Activated CD4-positive, alpha-beta T cell treated with anti-CD3 and anti-CD28 coated beads, Interleukin-2, amount 10 ng/mL, durations not matched to agents 7 days and 5 days (primary cell): Measurements from ENCODE around the gene DYNC1H1. TPM values are rescaled to one million over a fixed set of nuclear protein-coding genes. Genes with fewer than 3 reads are reported as not detected.
"Not testable (repeated sequence)": the region's sequence is repeated elsewhere in the genome, so short reads cannot be mapped to it uniquely, and the experiment has no call there.

ENCODE experiments used
- CTCF ChIA-PET: fragments of 350-600 bp; sonication (Branson Sonifier 250); formaldehyde crosslinking; loops from one replicate; lab custom pipeline; 2021; ENCODE audit warnings: antibody characterized with exemption; lab: Charles Lee
- POLR2A ChIA-PET: fragments of 350-600 bp; sonication (Branson Sonifier 250); formaldehyde crosslinking; loops from one replicate; lab custom pipeline; 2021; ENCODE audit warnings: antibody characterized with exemption; lab: Charles Lee
- DNase-seq: peaks from one replicate; pipeline ENCODE4 v3.0.0-alpha.2; 2020
- H3K27ac Mint-ChIP-seq: one replicate; pipeline ENCODE4 v1.8.0; 2021; ENCODE audit warnings: mild to moderate bottlenecking, moderate library complexity, mixed read lengths
- H3K27me3 Mint-ChIP-seq: one replicate; pipeline ENCODE4 v1.8.0; 2021; ENCODE audit warnings: mixed read lengths
- H3K36me3 Mint-ChIP-seq: one replicate; pipeline ENCODE4 v1.8.0; 2021; ENCODE audit warnings: low read depth, mixed read lengths
- H3K4me1 Mint-ChIP-seq: one replicate; pipeline ENCODE4 v1.8.0; 2021; ENCODE audit warnings: mixed read lengths
- H3K4me3 Mint-ChIP-seq: one replicate; pipeline ENCODE4 v1.8.0; 2021; ENCODE audit warnings: mild to moderate bottlenecking, moderate library complexity, mixed read lengths
- H3K9me3 Mint-ChIP-seq: one replicate; pipeline ENCODE4 v1.8.0; 2021; ENCODE audit warnings: mixed read lengths
- total RNA-seq, 2 experiments: library from RNA; stranded (reverse); gene quantifications; one replicate each; pipeline ENCODE4 v1.2.3, GENCODE V29; 2021

DYNC1H1 gene
- total RNA-seq, 2 experiments from 2014 or later = 262 to 264 TPM

DNA sequence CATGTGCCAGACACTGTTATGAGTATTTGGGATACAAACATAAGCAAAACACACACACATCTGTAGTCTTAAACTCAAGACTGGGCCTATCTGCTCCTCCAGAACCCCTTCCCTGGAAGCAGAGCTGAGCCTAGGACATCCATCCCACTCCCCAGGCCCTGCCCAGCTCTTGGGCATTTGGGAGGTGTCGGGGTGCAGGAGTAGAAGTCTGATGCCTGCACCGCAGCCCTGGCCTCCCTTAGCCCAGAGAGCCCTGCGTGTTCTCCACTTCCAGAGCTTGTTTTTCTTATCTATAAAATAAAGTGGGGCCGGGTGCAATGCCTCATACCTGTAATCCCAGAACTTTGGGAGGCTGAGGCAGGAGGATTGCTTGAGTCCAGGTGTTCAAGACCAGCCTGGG lies 110.8 kb downstream of the DYNC1H1 start:
- Mint-ChIP-seq H3K36me3 (peaks cover 28% of the 10 kb centered on the region), H3K27me3 (no peaks in the 10 kb centered on the region), H3K4me1 (no peaks in the 10 kb centered on the region), H3K27ac (no peak overlapping the region), H3K9me3 (no peaks in the 10 kb centered on the region), H3K4me3 (no peak overlapping the region)
- CTCF ChIA-PET = interaction anchor here (1.2 to 1.5 kb wide), 2 partner anchors 10 to 23 kb away, joined by 3 to 4 read pairs; no protein-coding TSS in a partner anchor
- no peak for DNase-seq
- POLR2A ChIA-PET = no interaction called here

GRCh38 chr14:102077382-102077709 lies 113.0 kb downstream of the DYNC1H1 start:
- Mint-ChIP-seq H3K36me3 (peaks cover 50% of the 10 kb centered on the region), H3K4me1 (peaks cover 17% of the 10 kb centered on the region), H3K4me3 (no peak overlapping the region), H3K9me3 (no peaks in the 10 kb centered on the region), H3K27me3 (no peaks in the 10 kb centered on the region), H3K27ac (no peak overlapping the region)
- POLR2A ChIA-PET = interaction anchor here (0.5 kb wide), 1 partner anchor 20 kb away, joined by 4 read pairs; no protein-coding TSS in a partner anchor
- CTCF ChIA-PET = interaction anchor here (0.6 to 1.2 kb wide), 2 partner anchors 27 to 66 kb away, joined by 3 to 4 read pairs; no protein-coding TSS in a partner anchor
- no peak for DNase-seq

DNA sequence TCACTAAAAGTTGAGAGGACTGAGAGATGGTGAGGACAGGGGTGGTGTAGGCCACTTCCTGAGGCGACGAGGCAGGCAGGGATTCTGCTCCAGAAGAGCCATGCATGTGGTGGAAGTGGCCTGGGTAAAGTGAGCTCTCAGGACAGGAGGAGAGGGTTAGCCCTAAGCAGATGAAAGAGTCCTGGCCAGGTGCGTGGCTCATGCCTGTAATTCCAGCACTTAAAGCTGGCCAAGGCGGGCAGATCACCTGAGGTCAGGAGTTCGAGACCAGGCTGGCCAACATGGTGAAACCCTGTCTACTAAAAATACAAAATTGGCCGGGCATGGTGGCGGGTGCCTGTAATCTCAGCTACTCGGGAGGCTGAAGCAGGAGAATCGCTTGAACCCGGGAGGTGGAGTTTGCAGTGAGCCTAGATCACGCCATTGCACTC lies 114.0 kb downstream of the DYNC1H1 start:
- POLR2A ChIA-PET = interaction anchor here (0.7 kb wide), 1 partner anchor 12 kb away, joined by 3 read pairs; no protein-coding TSS in a partner anchor
- CTCF ChIA-PET = interaction anchor here (0.6 to 1.2 kb wide), 6 partner anchors 16 to 520 kb away, joined by 3 to 5 read pairs (median 3); no protein-coding TSS in a partner anchor
- Mint-ChIP-seq H3K27ac (peak overlapping the region; percentile 68), H3K36me3 (peaks cover 60% of the 10 kb centered on the region), H3K4me1 (peaks cover 26% of the 10 kb centered on the region)
- H3K9me3 Mint-ChIP-seq, H3K4me3 Mint-ChIP-seq, DNase-seq, H3K27me3 Mint-ChIP-seq: not testable (repeated sequence)

- Mint-ChIP-seq H3K27ac (no peak overlapping the region), H3K4me1 (peaks cover 33% of the 10 kb centered on the region), H3K36me3 (peaks cover 67% of the 10 kb centered on the region), H3K4me3 (no peak overlapping the region), H3K9me3 (no peaks in the 10 kb centered on the region), H3K27me3 (no peaks in the 10 kb centered on the region)
- ChIA-PET CTCF (interaction anchor here (0.6 to 1.2 kb wide), 7 partner anchors 17 to 519 kb away, joined by 3 to 5 read pairs (median 3); no protein-coding TSS in a partner anchor), POLR2A (interaction anchor here (0.7 kb wide), 1 partner anchor 13 kb away, joined by 3 read pairs; no protein-coding TSS in a partner anchor)
- DNase-seq = no peak
Observed at GRCh38 chr14:102078831-102079699, 114.7 kb downstream of the DYNC1H1 start.

DNA sequence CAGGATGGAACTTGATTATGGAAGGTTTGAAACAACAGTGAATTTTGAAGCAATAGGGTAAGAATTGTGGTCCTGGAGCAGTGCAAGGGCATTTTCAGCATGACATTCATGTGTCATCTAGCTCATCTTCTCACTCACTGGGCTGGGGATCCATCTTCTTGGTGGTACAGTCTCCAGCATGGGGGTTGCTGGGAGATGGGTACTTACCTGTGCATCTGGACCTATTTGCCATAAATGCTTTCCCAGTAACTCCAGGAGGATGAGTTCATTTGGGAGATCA lies 115.3 kb downstream of the DYNC1H1 start:
- POLR2A ChIA-PET = no interaction called here
- peaks cover 39% of the 10 kb centered on the region for H3K4me1 Mint-ChIP-seq

GRCh38 chr14:102080183-102081080 lies 116.1 kb downstream of the DYNC1H1 start:
- POLR2A ChIA-PET = no interaction called here
- CTCF ChIA-PET = interaction anchor here (1.0 kb wide), 1 partner anchor 8 kb away, joined by 3 read pairs; no protein-coding TSS in a partner anchor
- H3K4me3 Mint-ChIP-seq = no peak overlapping the region
- no peak for DNase-seq
- no peak overlapping the region for H3K27ac Mint-ChIP-seq
- H3K4me1 Mint-ChIP-seq = peaks cover 47% of the 10 kb centered on the region
- H3K9me3 Mint-ChIP-seq = no peaks in the 10 kb centered on the region
- no peaks in the 10 kb centered on the region for H3K27me3 Mint-ChIP-seq
- peaks cover 78% of the 10 kb centered on the region for H3K36me3 Mint-ChIP-seq

More for the DNA sequence above, 115.3 kb downstream of the DYNC1H1 start:
- no peaks in the 10 kb centered on the region for H3K9me3 Mint-ChIP-seq
- peaks cover 70% of the 10 kb centered on the region for H3K36me3 Mint-ChIP-seq
- no peak overlapping the region for H3K27ac Mint-ChIP-seq
- no peak overlapping the region for H3K4me3 Mint-ChIP-seq
- no peaks in the 10 kb centered on the region for H3K27me3 Mint-ChIP-seq
- no peak for DNase-seq
- CTCF ChIA-PET = interaction anchor here (0.6 to 1.2 kb wide), 2 partner anchors 17 to 317 kb away, joined by 3 read pairs; no protein-coding TSS in a partner anchor

- ChIA-PET CTCF (interaction anchor here (1.0 kb wide), 1 partner anchor 9 kb away, joined by 3 read pairs; no protein-coding TSS in a partner anchor), POLR2A (no interaction called here)
- peaks cover 87% of the 10 kb centered on the region for H3K36me3 Mint-ChIP-seq
- H3K27me3 Mint-ChIP-seq = no peaks in the 10 kb centered on the region
- H3K4me3 Mint-ChIP-seq = no peak overlapping the region
- H3K27ac Mint-ChIP-seq = no peak overlapping the region
- peaks cover 53% of the 10 kb centered on the region for H3K4me1 Mint-ChIP-seq
- H3K9me3 Mint-ChIP-seq = no peaks in the 10 kb centered on the region
- no peak for DNase-seq
Observed at GRCh38 chr14:102081231-102082080, 117.1 kb downstream of the DYNC1H1 start.

DNA sequence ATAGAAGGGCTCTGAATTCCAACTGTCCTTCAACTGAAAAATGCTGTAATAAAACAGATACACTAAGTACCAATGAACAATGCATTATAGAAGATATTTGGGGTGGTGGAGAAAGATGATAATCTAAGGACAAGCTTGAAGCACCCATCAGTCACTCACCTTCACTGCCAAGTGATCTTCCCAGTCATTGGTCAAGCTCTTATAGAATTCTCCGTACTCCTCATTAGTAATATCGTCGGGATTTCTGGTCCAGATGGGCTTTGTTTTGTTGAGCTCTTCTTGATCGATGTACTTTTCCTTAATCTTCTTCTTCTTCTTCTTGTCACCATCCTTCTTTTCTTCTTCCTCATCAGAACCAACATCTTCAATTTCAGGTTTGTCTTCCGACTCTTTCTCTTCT lies 120.1 kb downstream of the DYNC1H1 start:
- H3K27me3 Mint-ChIP-seq, POLR2A ChIA-PET, H3K9me3 Mint-ChIP-seq, DNase-seq: not testable (repeated sequence)
- peaks cover 68% of the 10 kb centered on the region for H3K36me3 Mint-ChIP-seq
- CTCF ChIA-PET = interaction anchor here (0.6 to 1.4 kb wide), 4 partner anchors 9 to 688 kb away, joined by 3 to 4 read pairs (median 4); no protein-coding TSS in a partner anchor
- peak overlapping the region; percentile 97 for H3K4me3 Mint-ChIP-seq
- peaks cover 69% of the 10 kb centered on the region for H3K4me1 Mint-ChIP-seq
- H3K27ac Mint-ChIP-seq = peak overlapping the region; percentile 91

DNA sequence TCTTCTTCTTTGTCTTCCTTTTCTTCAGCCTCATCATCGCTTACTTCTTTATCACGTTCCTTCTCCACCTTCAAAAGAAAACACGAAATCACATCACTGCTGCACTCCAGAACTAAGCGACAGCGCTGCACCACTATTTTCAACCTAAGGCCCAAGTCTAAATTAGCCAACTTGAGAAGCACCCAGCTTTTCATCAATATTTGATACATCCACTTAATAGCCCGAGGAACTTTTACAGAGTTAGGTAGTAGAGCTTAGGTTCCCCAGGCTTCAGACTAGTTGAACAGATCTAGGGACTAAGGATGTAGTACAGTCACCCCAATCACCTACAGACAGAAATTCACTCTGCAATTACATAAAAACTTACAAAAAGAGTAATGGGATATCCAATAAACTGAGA lies 120.6 kb downstream of the DYNC1H1 start:
- Mint-ChIP-seq H3K4me1 (peaks cover 72% of the 10 kb centered on the region), H3K27me3 (no peaks in the 10 kb centered on the region), H3K9me3 (no peaks in the 10 kb centered on the region), H3K36me3 (peaks cover 64% of the 10 kb centered on the region), H3K4me3 (peak overlapping the region; percentile 97), H3K27ac (peak overlapping the region; percentile 91)
- DNase-seq = no peak
- CTCF ChIA-PET = interaction anchor here (0.6 to 1.3 kb wide), 4 partner anchors 10 to 687 kb away, joined by 3 to 4 read pairs (median 4); no protein-coding TSS in a partner anchor
- POLR2A ChIA-PET = no interaction called here

DNA sequence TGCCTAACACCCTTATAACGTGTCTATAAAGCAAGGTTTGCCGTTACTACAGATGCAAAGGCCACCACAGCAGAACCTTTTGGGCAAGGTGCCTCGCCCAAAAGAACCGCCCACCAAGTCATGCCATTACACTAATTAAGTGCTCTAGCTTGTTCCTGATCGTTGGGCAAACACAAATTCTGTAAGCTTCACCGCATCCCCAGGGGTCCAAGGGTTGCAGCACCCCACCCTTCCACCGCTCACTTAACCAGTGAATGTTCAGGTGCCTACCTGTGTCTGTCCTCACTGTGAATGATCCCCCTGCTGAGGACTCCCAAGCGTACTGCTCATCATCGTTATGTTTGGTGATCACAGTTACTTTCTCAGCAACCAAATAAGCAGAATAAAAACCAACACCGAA lies 121.1 kb downstream of the DYNC1H1 start:
- CTCF ChIA-PET = interaction anchor here (0.6 to 1.3 kb wide), 2 partner anchors 10 to 163 kb away, joined by 3 to 4 read pairs; no protein-coding TSS in a partner anchor
- H3K27ac Mint-ChIP-seq = peak overlapping the region; percentile 91
- POLR2A ChIA-PET = no interaction called here
- H3K4me1 Mint-ChIP-seq = peaks cover 75% of the 10 kb centered on the region
- H3K36me3 Mint-ChIP-seq = peaks cover 59% of the 10 kb centered on the region
- H3K27me3 Mint-ChIP-seq = no peaks in the 10 kb centered on the region
- H3K4me3 Mint-ChIP-seq = peak overlapping the region; percentile 97
- no peak for DNase-seq
- no peaks in the 10 kb centered on the region for H3K9me3 Mint-ChIP-seq

GRCh38 chr14:102085948-102086708 lies 121.8 kb downstream of the DYNC1H1 start:
- Mint-ChIP-seq H3K27ac (peak overlapping the region; percentile 91), H3K4me1 (peaks cover 70% of the 10 kb centered on the region), H3K9me3 (no peaks in the 10 kb centered on the region), H3K36me3 (peaks cover 52% of the 10 kb centered on the region), H3K4me3 (peak overlapping the region; percentile 97), H3K27me3 (no peaks in the 10 kb centered on the region)
- ChIA-PET CTCF (interaction anchor here (1.0 kb wide), 1 partner anchor 115 kb away, joined by 3 read pairs; no protein-coding TSS in a partner anchor), POLR2A (no interaction called here)
- peak; percentile 68 for DNase-seq
